GM10266 (cell line): ENCODE results near the gene LRFN4.
A peak's percentile ranks its signal among the peaks of the same experiment; 100 is the strongest.

ENCODE experiments used
- DNase-seq: peaks from one replicate; pipeline ENCODE4 v3.0.0; 2012; ENCODE audit errors: extremely low spot score
- TF ChIP-seq, protein P1 (sequence below): IDR thresholded peaks from 2 replicates; pipeline ENCODE4 v1.5.1; 2012; ENCODE audit warnings: mild to moderate bottlenecking, low read depth; ENCODE audit not compliant: control insufficient read depth, insufficient read depth; ENCODE audit errors: missing control alignments

Gene LRFN4

DNA sequence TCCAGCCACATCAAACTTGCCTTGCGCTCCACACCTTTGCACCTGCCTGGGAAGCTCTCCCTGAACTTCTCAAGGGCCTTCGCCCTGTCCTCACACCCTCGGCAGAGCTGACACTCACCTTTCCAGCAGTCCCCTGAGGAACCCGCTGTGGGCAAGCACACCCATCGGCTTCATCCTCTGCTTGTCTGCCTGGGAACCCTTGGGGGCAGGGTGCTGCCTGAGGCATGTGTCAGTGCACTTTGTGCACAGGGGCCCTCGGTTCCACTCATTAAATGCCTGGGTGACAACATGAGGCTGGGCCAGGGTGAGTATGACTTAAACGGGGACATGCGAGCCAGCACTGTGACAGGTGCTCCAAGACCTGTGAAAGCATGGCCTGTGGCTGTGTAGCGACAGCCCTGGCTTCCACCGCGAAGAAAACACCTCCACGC lies 2.6 kb upstream of the LRFN4 start:
- DNase-seq: no peak
- TF ChIP-seq, protein P1, sequence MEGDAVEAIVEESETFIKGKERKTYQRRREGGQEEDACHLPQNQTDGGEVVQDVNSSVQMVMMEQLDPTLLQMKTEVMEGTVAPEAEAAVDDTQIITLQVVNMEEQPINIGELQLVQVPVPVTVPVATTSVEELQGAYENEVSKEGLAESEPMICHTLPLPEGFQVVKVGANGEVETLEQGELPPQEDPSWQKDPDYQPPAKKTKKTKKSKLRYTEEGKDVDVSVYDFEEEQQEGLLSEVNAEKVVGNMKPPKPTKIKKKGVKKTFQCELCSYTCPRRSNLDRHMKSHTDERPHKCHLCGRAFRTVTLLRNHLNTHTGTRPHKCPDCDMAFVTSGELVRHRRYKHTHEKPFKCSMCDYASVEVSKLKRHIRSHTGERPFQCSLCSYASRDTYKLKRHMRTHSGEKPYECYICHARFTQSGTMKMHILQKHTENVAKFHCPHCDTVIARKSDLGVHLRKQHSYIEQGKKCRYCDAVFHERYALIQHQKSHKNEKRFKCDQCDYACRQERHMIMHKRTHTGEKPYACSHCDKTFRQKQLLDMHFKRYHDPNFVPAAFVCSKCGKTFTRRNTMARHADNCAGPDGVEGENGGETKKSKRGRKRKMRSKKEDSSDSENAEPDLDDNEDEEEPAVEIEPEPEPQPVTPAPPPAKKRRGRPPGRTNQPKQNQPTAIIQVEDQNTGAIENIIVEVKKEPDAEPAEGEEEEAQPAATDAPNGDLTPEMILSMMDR: no peak

DNA sequence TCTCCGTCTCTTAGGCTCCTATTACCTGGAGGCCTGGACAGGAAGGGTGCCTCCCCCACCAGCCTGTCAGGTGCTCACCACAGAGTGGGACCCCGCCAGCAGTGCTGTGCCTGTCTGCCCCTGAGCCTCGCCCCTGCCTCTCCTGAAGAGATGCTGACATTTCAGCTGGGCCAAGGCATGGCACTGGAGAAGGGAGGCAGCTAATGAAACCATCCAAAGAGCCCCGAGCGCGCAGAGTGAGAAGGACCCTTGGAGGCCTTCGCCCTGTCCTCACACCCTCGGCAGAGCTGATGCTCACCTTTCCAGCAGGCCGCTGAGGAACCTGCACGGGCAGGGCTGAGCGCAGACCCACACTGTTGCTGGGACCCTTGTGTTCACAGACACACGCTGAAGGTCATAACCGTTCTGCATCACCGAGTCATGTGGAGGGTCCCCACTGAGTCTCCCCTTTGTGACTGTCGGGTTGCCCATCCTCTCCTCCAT lies 2.1 kb upstream of the LRFN4 start:
- TF ChIP-seq, protein P1: no peak

DNA sequence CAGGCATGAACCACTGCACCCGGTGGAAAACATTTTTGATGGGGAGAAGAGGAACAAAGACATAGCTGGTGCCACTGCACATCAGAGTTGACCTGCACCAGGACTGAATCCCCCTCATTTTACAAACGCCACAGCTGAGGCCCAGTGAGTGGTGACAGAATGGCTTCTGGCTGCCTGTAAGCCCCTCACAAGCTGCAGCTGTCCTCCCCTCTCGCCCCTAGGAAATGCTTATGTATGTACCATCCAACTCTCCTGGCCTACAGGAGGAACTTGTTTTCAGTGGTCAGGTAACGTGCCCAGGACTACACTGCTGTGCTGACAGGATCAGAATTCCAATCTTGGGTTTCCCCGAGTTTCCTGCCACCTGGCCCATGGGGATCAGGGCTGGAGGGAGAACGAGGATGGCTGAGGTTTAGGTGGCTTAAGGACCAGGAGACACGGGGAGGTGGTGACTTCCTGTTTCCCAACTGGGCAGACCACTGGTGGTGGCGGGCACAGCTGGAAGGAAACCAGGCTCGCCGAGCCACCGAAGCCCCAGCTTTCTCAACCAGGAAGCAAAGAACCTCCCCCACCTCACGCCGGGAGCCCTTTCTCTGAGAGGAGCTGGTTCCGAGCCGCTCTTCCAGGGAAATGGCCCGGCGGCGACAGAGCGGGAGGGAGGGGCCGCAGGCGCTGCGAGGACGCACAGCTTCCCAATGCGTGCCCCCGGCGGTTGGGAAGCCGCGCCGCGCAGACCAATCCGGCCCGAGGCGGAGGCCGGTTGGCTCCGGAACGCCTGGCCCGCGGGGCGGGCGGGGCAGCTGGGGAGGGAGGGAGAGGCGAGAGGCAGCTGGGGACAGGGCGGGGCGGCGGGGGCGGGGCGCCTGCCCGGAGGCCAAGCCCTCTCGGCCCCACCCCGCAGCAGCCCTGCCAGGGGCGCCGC lies 1.0 kb upstream of the LRFN4 start:
- TF ChIP-seq, protein P1: no peak
- peak; percentile 100 for DNase-seq

More for the DNA sequence above, 2.1 kb upstream of the LRFN4 start:
- DNase-seq: no peak

DNA sequence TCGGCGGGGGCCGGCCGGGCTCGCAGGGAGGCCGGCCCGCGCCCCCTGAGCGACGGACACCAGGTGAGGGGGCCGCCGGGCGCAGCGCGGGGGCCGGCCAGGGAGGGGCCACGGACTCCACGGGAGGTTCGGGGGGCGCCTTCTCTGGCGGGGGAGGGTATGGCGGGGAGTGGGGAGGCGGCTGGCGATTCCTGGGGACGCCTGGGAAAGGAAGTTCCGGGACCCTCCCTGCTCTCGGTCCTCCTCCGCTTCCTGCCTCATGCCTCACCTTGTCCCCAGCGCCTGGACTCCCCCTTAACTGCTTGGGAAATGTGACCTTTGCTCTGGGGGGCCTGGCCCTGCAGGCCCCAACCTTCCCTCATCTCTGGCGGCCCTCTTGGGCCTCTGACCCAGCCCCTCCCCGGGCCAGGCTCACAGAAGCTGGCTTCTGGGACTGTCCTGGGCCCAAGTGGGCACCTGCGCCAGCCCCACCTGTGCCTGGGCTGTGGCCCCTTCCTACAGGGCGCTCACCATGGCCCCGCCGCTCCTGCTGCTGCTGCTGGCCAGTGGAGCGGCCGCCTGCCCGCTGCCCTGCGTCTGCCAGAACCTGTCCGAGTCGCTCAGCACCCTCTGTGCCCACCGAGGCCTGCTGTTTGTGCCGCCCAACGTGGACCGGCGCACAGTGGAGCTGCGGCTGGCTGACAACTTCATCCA lies 516 bp downstream of the LRFN4 start:
- DNase-seq: peak; percentile 76
- TF ChIP-seq, protein P1: no peak

DNA sequence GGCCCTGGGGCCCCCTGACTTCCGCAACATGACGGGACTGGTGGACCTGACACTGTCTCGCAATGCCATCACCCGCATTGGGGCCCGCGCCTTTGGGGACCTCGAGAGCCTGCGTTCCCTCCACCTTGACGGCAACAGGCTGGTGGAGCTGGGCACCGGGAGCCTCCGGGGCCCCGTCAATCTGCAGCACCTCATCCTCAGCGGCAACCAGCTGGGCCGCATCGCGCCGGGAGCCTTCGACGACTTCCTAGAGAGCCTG lies 992 bp downstream of the LRFN4 start:
- TF ChIP-seq, protein P1: no peak
- no peak for DNase-seq

DNA sequence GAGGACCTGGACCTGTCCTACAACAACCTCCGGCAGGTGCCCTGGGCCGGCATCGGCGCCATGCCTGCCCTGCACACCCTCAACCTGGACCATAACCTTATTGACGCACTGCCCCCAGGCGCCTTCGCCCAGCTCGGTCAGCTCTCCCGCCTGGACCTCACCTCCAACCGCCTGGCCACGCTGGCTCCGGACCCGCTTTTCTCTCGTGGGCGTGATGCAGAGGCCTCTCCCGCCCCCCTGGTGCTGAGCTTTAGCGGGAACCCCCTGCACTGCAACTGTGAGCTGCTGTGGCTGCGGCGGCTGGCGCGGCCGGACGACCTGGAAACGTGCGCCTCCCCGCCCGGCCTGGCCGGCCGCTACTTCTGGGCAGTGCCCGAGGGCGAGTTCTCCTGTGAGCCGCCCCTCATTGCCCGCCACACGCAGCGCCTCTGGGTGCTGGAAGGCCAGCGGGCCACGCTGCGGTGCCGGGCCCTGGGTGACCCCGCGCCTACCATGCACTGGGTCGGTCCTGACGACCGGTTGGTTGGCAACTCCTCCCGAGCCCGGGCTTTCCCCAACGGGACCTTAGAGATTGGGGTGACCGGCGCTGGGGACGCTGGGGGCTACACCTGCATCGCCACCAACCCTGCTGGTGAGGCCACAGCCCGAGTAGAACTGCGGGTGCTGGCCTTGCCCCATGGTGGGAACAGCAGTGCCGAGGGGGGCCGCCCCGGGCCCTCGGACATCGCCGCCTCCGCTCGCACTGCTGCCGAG lies 1.5 kb downstream of the LRFN4 start:
- DNase-seq: no peak

More for the DNA sequence above, 1.5 kb downstream of the LRFN4 start:
- TF ChIP-seq, protein P1: no peak
